ENCODE data around the gene KCNG2. TPM values are rescaled to one million over a fixed set of nuclear protein-coding genes. Genes with fewer than 3 reads are reported as not detected.
A peak's percentile ranks its signal among the peaks of the same experiment; 100 is the strongest.

Gene KCNG2
- total and polyA plus RNA-seq, 4 experiments from 2014 or later, result not detected

- Mint-ChIP-seq H3K9me3 (peaks cover 0 to 3% (median 0%) of the 10 kb centered on the region in 8 donors), H3K27ac (no peak overlapping the region), H3K27me3 (peaks cover 44% of the 10 kb centered on the region in 2 donors), H3K36me3 (peaks cover 0 to 4% of the 10 kb centered on the region in 2 donors), H3K4me1 (peaks cover 4 to 20% (median 8%) of the 10 kb centered on the region in 4 donors), H3K4me3 (no peak overlapping the region)
- H3K27me3 ChIP-seq (ENCODE audit: insufficient read depth, low read length), result no peaks in the 10 kb centered on the region
- no peak overlapping the region for H3K4me3 ChIP-seq (ENCODE audit: low read length in 2 of 2)
- H3K4me1 ChIP-seq (ENCODE audit: insufficient read depth, low read length), result no peaks in the 10 kb centered on the region
- no peaks in the 10 kb centered on the region for H3K36me3 ChIP-seq (ENCODE audit: insufficient read depth, low read length)
- POLR2A ChIA-PET (ENCODE audit: partially characterized antibody), result no interaction called here
- intact Hi-C loops (cut with micrococcal nuclease), result no loop called here
- H3K9me3 ChIP-seq (ENCODE audit: control insufficient read depth in 1 of 2, low read length in 2 of 2), result no peaks in the 10 kb centered on the region
- CTCF ChIA-PET (ENCODE audit: partially characterized antibody), result no interaction called here
- H3K27ac ChIP-seq (ENCODE audit: low read depth, low read length), result no peak overlapping the region
- DNase-seq, result no peak
Observed at GRCh38 chr18:79792988-79793355, 4.8 kb upstream of the KCNG2 start.

- DNase-seq, result no peak
- CTCF ChIA-PET (ENCODE audit: partially characterized antibody), result no interaction called here
- H3K27me3 Mint-ChIP-seq, result peaks cover 46 to 48% of the 10 kb centered on the region in 2 donors
- no peaks in the 10 kb centered on the region for H3K4me1 ChIP-seq (ENCODE audit: insufficient read depth, low read length)
- no peaks in the 10 kb centered on the region for H3K36me3 ChIP-seq (ENCODE audit: insufficient read depth, low read length)
- POLR2A ChIA-PET (ENCODE audit: partially characterized antibody), result no interaction called here
- peaks cover 0 to 4% of the 10 kb centered on the region in 2 donors for H3K36me3 Mint-ChIP-seq
- peaks cover 0 to 1% (median 0%) of the 10 kb centered on the region in 8 donors for H3K9me3 Mint-ChIP-seq
- no peak overlapping the region for H3K4me3 ChIP-seq (ENCODE audit: low read length in 2 of 2)
- H3K4me3 Mint-ChIP-seq, result no peak overlapping the region
- no peak overlapping the region for H3K27ac ChIP-seq (ENCODE audit: low read depth, low read length)
- H3K27me3 ChIP-seq (ENCODE audit: insufficient read depth, low read length), result no peaks in the 10 kb centered on the region
- intact Hi-C loops (cut with micrococcal nuclease), result no loop called here
- H3K27ac Mint-ChIP-seq, result no peak overlapping the region
- peaks cover 4 to 21% (median 8%) of the 10 kb centered on the region in 4 donors for H3K4me1 Mint-ChIP-seq
- no peaks in the 10 kb centered on the region for H3K9me3 ChIP-seq (ENCODE audit: control insufficient read depth in 1 of 2, low read length in 2 of 2)
Observed at GRCh38 chr18:79794846-79795245, 2.9 kb upstream of the KCNG2 start.

DNA sequence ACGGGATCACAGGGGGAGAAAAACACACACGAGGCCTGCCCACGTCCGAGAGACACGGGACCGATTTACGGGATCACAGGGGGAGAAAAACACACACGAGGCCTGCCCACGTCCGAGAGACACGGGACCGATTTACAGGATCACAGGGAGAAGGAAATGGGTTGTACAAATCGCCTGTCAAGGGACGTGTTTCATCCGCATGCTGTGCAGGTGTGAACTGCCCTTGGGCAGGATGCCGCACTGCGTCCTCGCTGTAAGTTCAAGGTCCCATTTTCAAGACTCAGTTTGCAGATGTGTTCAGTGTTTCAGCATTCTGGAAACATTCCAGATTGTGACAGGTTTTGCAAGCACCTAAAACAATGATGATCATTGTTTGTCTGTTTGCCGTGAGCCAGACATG is 2.3 kb upstream of the KCNG2 start:
- POLR2A ChIA-PET (ENCODE audit: partially characterized antibody), result no interaction called here
- Histone ChIP-seq H3K4me1 (ENCODE audit: insufficient read depth, low read length) (no peaks in the 10 kb centered on the region), H3K27me3 (ENCODE audit: insufficient read depth, low read length) (no peaks in the 10 kb centered on the region), H3K36me3 (ENCODE audit: insufficient read depth, low read length) (no peaks in the 10 kb centered on the region), H3K27ac (ENCODE audit: low read depth, low read length) (no peak overlapping the region), H3K4me3 (ENCODE audit: low read length in 2 of 2) (no peak overlapping the region), H3K9me3 (ENCODE audit: control insufficient read depth in 1 of 2, low read length in 2 of 2) (no peaks in the 10 kb centered on the region)
- intact Hi-C loops (cut with micrococcal nuclease), result no loop called here
- H3K27ac Mint-ChIP-seq, result no peak overlapping the region
- peaks cover 0 to 4% of the 10 kb centered on the region in 2 donors for H3K36me3 Mint-ChIP-seq
- peaks cover 0 to 1% (median 0%) of the 10 kb centered on the region in 8 donors for H3K9me3 Mint-ChIP-seq
- CTCF ChIA-PET (ENCODE audit: partially characterized antibody), result no interaction called here
- no peak for DNase-seq
- H3K4me3 Mint-ChIP-seq, result peak overlapping the region in 1 of 8 donors; percentile 31
- peaks cover 4 to 21% (median 8%) of the 10 kb centered on the region in 4 donors for H3K4me1 Mint-ChIP-seq
- peaks cover 48 to 49% of the 10 kb centered on the region in 2 donors for H3K27me3 Mint-ChIP-seq

- Mint-ChIP-seq H3K4me3 (peak overlapping the region in 2 of 8 donors; percentile 42 to 67), H3K36me3 (peaks cover 0 to 4% of the 10 kb centered on the region in 2 donors), H3K27ac (no peak overlapping the region), H3K4me1 (peaks cover 4 to 21% (median 8%) of the 10 kb centered on the region in 4 donors), H3K9me3 (peaks cover 0 to 1% (median 0%) of the 10 kb centered on the region in 8 donors), H3K27me3 (peaks cover 48% of the 10 kb centered on the region in 2 donors)
- ChIA-PET CTCF (ENCODE audit: partially characterized antibody) (no interaction called here), POLR2A (ENCODE audit: partially characterized antibody) (no interaction called here)
- H3K4me1 ChIP-seq (ENCODE audit: insufficient read depth, low read length), result no peaks in the 10 kb centered on the region
- no peak overlapping the region for H3K27ac ChIP-seq (ENCODE audit: low read depth, low read length)
- intact Hi-C loops (cut with micrococcal nuclease), result no loop called here
- no peaks in the 10 kb centered on the region for H3K9me3 ChIP-seq (ENCODE audit: control insufficient read depth in 1 of 2, low read length in 2 of 2)
- no peak for DNase-seq
- no peaks in the 10 kb centered on the region for H3K27me3 ChIP-seq (ENCODE audit: insufficient read depth, low read length)
- H3K36me3 ChIP-seq (ENCODE audit: insufficient read depth, low read length), result no peaks in the 10 kb centered on the region
- H3K4me3 ChIP-seq (ENCODE audit: low read length in 2 of 2), result no peak overlapping the region
Observed at GRCh38 chr18:79796016-79796415, 1.7 kb upstream of the KCNG2 start.

- Histone ChIP-seq H3K36me3 (ENCODE audit: insufficient read depth, low read length) (no peaks in the 10 kb centered on the region), H3K9me3 (ENCODE audit: control insufficient read depth in 1 of 2, low read length in 2 of 2) (no peaks in the 10 kb centered on the region), H3K27me3 (ENCODE audit: insufficient read depth, low read length) (no peaks in the 10 kb centered on the region), H3K27ac (ENCODE audit: low read depth, low read length) (no peak overlapping the region), H3K4me3 (ENCODE audit: low read length in 2 of 2) (no peak overlapping the region), H3K4me1 (ENCODE audit: insufficient read depth, low read length) (no peaks in the 10 kb centered on the region)
- DNase-seq, result no peak
- peaks cover 0 to 4% of the 10 kb centered on the region in 2 donors for H3K36me3 Mint-ChIP-seq
- POLR2A ChIA-PET (ENCODE audit: partially characterized antibody), result no interaction called here
- peaks cover 0 to 1% (median 0%) of the 10 kb centered on the region in 8 donors for H3K9me3 Mint-ChIP-seq
- CTCF ChIA-PET (ENCODE audit: partially characterized antibody), result no interaction called here
- H3K27ac Mint-ChIP-seq, result no peak overlapping the region
- peak overlapping the region in 7 of 8 donors; percentile 59 to 90 (median 76) for H3K4me3 Mint-ChIP-seq
- peaks cover 41 to 46% of the 10 kb centered on the region in 2 donors for H3K27me3 Mint-ChIP-seq
- intact Hi-C loops (cut with micrococcal nuclease), result no loop called here
- peaks cover 4 to 16% (median 6%) of the 10 kb centered on the region in 4 donors for H3K4me1 Mint-ChIP-seq
Observed at GRCh38 chr18:79796531-79797405, 970 bp upstream of the KCNG2 start.

GRCh38 chr18:79798346-79798998 is 734 bp downstream of the KCNG2 start:
- peaks cover 3 to 16% (median 5%) of the 10 kb centered on the region in 4 donors for H3K4me1 Mint-ChIP-seq
- H3K4me3 Mint-ChIP-seq, result peak overlapping the region in 2 of 8 donors; percentile 34 to 37
- H3K36me3 ChIP-seq (ENCODE audit: insufficient read depth, low read length), result no peaks in the 10 kb centered on the region
- peaks cover 0 to 1% (median 0%) of the 10 kb centered on the region in 8 donors for H3K9me3 Mint-ChIP-seq
- CTCF ChIA-PET (ENCODE audit: partially characterized antibody), result no interaction called here
- H3K4me1 ChIP-seq (ENCODE audit: insufficient read depth, low read length), result no peaks in the 10 kb centered on the region
- H3K27me3 Mint-ChIP-seq, result peaks cover 34 to 37% of the 10 kb centered on the region in 2 donors
- no peak for DNase-seq
- no peaks in the 10 kb centered on the region for H3K27me3 ChIP-seq (ENCODE audit: insufficient read depth, low read length)
- H3K27ac Mint-ChIP-seq, result no peak overlapping the region
- H3K27ac ChIP-seq (ENCODE audit: low read depth, low read length), result no peak overlapping the region
- no peak overlapping the region for H3K4me3 ChIP-seq (ENCODE audit: low read length in 2 of 2)
- intact Hi-C loops (cut with micrococcal nuclease), result no loop called here
- peaks cover 0 to 4% of the 10 kb centered on the region in 2 donors for H3K36me3 Mint-ChIP-seq
- POLR2A ChIA-PET (ENCODE audit: partially characterized antibody), result no interaction called here
- no peaks in the 10 kb centered on the region for H3K9me3 ChIP-seq (ENCODE audit: control insufficient read depth in 1 of 2, low read length in 2 of 2)

- ChIA-PET POLR2A (ENCODE audit: partially characterized antibody) (no interaction called here), CTCF (ENCODE audit: partially characterized antibody) (no interaction called here)
- H3K27me3 Mint-ChIP-seq, result peaks cover 34 to 37% of the 10 kb centered on the region in 2 donors
- H3K36me3 ChIP-seq (ENCODE audit: insufficient read depth, low read length), result no peaks in the 10 kb centered on the region
- H3K27ac Mint-ChIP-seq, result no peak overlapping the region
- no peak overlapping the region for H3K27ac ChIP-seq (ENCODE audit: low read depth, low read length)
- H3K4me1 ChIP-seq (ENCODE audit: insufficient read depth, low read length), result no peaks in the 10 kb centered on the region
- no peaks in the 10 kb centered on the region for H3K9me3 ChIP-seq (ENCODE audit: control insufficient read depth in 1 of 2, low read length in 2 of 2)
- no peak overlapping the region for H3K4me3 ChIP-seq (ENCODE audit: low read length in 2 of 2)
- no peaks in the 10 kb centered on the region for H3K27me3 ChIP-seq (ENCODE audit: insufficient read depth, low read length)
- H3K36me3 Mint-ChIP-seq, result peaks cover 0 to 4% of the 10 kb centered on the region in 2 donors
- DNase-seq, result no peak
- H3K4me3 Mint-ChIP-seq, result peak overlapping the region in 2 of 8 donors; percentile 34 to 37
- peaks cover 3 to 16% (median 5%) of the 10 kb centered on the region in 4 donors for H3K4me1 Mint-ChIP-seq
- peaks cover 0 to 1% (median 0%) of the 10 kb centered on the region in 8 donors for H3K9me3 Mint-ChIP-seq
- intact Hi-C loops (cut with micrococcal nuclease), result no loop called here
Observed at GRCh38 chr18:79798999-79799370, 1.2 kb downstream of the KCNG2 start.
